Measurements from ENCODE around the gene DPYSL4. TPM values are rescaled to one million over a fixed set of nuclear protein-coding genes. Genes with fewer than 3 reads are reported as not detected.

The DPYSL4 gene
- total RNA-seq, 2 donors from 2014 or later, result 4.1 to 22.6 TPM

DNA sequence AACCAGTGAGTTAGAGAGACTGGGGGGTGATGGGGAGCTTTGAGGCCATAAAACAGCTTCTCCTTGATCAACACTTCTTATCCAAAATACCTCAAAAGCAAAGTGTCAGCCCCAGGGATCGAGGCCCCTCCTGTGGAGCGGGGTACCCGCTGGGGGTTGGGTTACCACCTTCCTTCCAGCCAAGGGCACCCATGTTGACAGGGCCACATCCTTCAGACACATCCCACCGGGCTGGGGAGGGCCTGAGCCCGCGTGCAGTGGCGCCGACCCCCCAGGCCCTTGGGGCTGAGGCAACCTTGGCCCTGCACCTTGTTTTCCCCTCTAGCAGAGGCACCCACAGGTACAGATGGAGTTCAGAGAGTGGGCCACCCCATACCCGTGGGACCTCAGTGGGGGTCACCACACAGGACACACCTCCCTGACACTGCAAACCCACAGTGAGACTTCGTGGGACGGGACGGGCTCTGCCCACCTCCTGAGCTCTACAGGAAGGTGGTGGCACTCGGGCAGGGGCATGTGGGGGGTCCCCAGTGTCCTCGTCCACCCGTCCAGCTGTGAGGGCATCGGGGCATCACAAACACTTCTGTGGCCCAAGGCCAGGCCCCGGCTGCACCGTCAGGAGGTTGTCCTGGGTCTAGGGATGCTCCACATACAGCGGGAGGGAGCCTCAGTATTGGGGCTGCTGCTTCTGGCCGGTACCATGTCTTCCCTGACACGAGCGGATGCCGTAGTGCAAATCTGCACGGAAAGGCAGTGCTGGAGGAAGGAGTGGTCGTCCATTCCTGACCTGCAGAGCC lies 10.7 kb downstream of the DPYSL4 start:
- intact Hi-C loops (cut with DNase I), result no loop called here
- no peaks in the 10 kb centered on the region for H3K9me3 ChIP-seq
- H3K27ac ChIP-seq, result no peak overlapping the region
- TF ChIP-seq POLR2AphosphoS5 (IDR thresholded peaks at IDR 0.05), result no peak
- TF ChIP-seq, protein P1, sequence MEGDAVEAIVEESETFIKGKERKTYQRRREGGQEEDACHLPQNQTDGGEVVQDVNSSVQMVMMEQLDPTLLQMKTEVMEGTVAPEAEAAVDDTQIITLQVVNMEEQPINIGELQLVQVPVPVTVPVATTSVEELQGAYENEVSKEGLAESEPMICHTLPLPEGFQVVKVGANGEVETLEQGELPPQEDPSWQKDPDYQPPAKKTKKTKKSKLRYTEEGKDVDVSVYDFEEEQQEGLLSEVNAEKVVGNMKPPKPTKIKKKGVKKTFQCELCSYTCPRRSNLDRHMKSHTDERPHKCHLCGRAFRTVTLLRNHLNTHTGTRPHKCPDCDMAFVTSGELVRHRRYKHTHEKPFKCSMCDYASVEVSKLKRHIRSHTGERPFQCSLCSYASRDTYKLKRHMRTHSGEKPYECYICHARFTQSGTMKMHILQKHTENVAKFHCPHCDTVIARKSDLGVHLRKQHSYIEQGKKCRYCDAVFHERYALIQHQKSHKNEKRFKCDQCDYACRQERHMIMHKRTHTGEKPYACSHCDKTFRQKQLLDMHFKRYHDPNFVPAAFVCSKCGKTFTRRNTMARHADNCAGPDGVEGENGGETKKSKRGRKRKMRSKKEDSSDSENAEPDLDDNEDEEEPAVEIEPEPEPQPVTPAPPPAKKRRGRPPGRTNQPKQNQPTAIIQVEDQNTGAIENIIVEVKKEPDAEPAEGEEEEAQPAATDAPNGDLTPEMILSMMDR (IDR thresholded peaks at IDR 0.05), result no peak
- no peak for TF ChIP-seq POLR2A (IDR thresholded peaks at IDR 0.05)
- no peak overlapping the region for H3K4me3 ChIP-seq
- H3K4me1 ChIP-seq (replicated peaks), result no peaks in the 10 kb centered on the region
- no peak for DNase-seq (ENCODE audit: low spot score)
- 87% methylated on average over 20 of the region's 25 CpGs for WGBS
- H3K36me3 ChIP-seq, result no peaks in the 10 kb centered on the region
- H3K27me3 ChIP-seq (replicated peaks; ENCODE audit: insufficient read depth), result no peaks in the 10 kb centered on the region

DNA sequence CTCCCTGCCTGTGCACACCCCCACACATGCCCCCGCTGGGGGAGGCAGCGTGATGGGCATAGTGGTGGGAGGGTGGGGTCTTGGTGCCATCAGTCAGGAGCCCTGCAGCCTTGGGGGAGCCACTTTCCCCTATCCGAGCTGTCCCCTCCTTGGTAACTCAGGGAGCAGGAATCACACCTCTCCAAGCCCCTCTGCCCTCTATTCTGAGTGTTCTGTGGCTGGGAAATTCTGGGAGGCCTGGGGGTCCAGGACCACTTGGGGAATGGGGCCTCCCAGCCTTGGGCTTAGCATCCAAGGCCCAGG lies 11.3 kb downstream of the DPYSL4 start:
- WGBS, result 95% methylated on average over 3 of the region's 3 CpGs
- Histone ChIP-seq H3K36me3 (no peaks in the 10 kb centered on the region), H3K4me1 (replicated peaks) (no peaks in the 10 kb centered on the region), H3K27ac (no peak overlapping the region), H3K27me3 (replicated peaks; ENCODE audit: insufficient read depth) (no peaks in the 10 kb centered on the region), H3K4me3 (no peak overlapping the region), H3K9me3 (no peaks in the 10 kb centered on the region)
- no peak for DNase-seq (ENCODE audit: low spot score)
- intact Hi-C loops (cut with DNase I), result no loop called here
- TF ChIP-seq POLR2A (IDR thresholded peaks at IDR 0.05) (no peak), POLR2AphosphoS5 (IDR thresholded peaks at IDR 0.05) (no peak)
- TF ChIP-seq, protein P1 (IDR thresholded peaks at IDR 0.05), result no peak

DNA sequence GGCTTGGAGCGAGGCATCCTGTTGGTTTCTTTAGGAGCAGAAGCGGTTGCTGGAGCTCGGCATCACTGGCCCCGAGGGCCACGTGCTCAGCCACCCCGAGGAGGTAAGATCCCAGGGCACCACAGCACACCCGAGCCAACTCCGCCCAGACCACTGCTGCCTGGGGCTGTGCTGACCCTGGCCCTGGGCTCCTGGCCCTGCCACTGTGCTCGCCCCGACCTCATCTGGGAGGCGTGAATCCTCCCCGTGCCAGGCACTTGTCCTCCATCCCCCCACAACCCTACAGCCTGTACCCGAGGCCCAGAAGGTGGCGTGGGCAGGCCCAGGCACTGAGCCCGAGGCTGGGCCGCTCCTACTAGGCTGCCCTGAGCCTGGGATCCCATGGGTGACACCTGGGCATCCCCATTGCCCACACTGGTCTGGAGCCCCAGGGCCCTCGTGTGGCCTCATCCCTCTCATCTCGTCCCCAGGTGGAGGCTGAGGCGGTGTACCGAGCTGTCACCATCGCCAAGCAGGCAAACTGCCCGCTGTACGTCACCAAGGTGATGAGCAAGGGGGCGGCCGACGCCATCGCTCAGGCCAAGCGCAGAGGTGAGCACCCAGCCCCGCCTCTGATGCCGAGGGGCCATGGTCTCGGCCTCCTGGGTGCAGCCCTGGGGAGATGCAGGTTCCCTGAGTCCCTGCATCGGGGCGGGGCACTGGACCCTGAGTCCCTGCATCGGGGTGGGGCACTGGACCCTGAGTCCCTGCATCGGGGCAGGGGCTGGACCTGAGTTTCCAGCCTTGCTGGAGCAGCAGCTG lies 11.8 kb downstream of the DPYSL4 start:
- no peak for DNase-seq (ENCODE audit: low spot score)
- Histone ChIP-seq H3K9me3 (no peaks in the 10 kb centered on the region), H3K27me3 (replicated peaks; ENCODE audit: insufficient read depth) (no peaks in the 10 kb centered on the region), H3K27ac (no peak overlapping the region), H3K4me3 (no peak overlapping the region), H3K4me1 (replicated peaks) (no peaks in the 10 kb centered on the region), H3K36me3 (no peaks in the 10 kb centered on the region)
- TF ChIP-seq, protein P1 (IDR thresholded peaks at IDR 0.05), result no peak
- TF ChIP-seq POLR2A (IDR thresholded peaks at IDR 0.05) (no peak), POLR2AphosphoS5 (IDR thresholded peaks at IDR 0.05) (no peak)
- intact Hi-C loops (cut with DNase I), result no loop called here
- WGBS, result 92% methylated on average over 29 of the region's 35 CpGs

DNA sequence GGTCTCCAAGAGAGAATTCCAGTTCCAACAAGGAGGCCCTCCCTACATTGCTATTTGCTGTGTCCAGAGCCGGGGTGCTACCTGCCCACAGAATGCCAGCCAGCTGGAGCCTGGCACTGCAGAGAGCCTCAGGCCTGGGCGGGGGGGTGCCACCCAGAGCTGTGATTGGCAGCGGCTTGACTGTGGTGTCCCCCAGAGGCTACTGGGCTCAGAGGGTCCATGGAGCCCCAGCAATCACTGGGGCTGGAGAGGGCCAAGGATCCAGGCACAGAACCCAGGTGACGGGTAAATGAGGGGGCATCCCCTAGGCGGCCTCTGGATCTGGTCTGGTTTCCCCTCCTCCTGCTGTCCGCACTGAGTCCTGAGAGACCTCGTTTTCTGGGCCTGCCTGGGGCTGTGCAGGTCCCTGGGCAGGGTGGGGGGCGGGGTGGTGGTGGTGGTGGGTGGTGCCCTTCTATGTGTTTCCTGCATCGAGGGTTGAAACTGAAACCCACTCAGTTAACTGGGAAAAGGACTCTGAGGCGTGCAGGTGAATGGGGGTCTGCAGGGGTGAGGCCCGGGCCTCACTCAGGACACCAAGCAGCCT lies 12.6 kb downstream of the DPYSL4 start:
- no peaks in the 10 kb centered on the region for H3K36me3 ChIP-seq
- no peaks in the 10 kb centered on the region for H3K9me3 ChIP-seq
- H3K4me3 ChIP-seq, result no peak overlapping the region
- H3K4me1 ChIP-seq (replicated peaks), result no peaks in the 10 kb centered on the region
- H3K27me3 ChIP-seq (replicated peaks; ENCODE audit: insufficient read depth), result no peaks in the 10 kb centered on the region
- DNase-seq (ENCODE audit: low spot score), result no peak
- no peak overlapping the region for H3K27ac ChIP-seq
- TF ChIP-seq POLR2AphosphoS5 (IDR thresholded peaks at IDR 0.05) (no peak), POLR2A (IDR thresholded peaks at IDR 0.05) (no peak)
- TF ChIP-seq, protein P1 (IDR thresholded peaks at IDR 0.05), result no peak
- 89% methylated on average over 11 of the region's 11 CpGs for WGBS
- intact Hi-C loops (cut with DNase I), result no loop called here

All from prostate gland (tissue), 2 donors.